Measurements from ENCODE around the gene ARHGAP24. TPM values are rescaled to one million over a fixed set of nuclear protein-coding genes. Genes with fewer than 3 reads are reported as not detected.
A peak's percentile ranks its signal among the peaks of the same experiment; 100 is the strongest.

Gene ARHGAP24
- polyA plus RNA-seq, 3 donors, result 12.5 to 32.0 (median 18.8) TPM

GRCh38 chr4:85728464-85728863, 253.5 kb downstream of the ARHGAP24 start:
- peaks cover 0 to 7% of the 10 kb centered on the region in 2 donors for H3K36me3 Mint-ChIP-seq
- Histone ChIP-seq H3K4me2 (replicated peaks; ENCODE audit: extremely low read depth, low read length, poor library complexity, severe bottlenecking) (no peak overlapping the region), H3K36me3 (replicated peaks in 1 of 2; ENCODE audit: control insufficient read depth in 1 of 2, insufficient read depth in 2 of 2, low read length in 2 of 2) (peaks cover 0 to 3% of the 10 kb centered on the region in 2 donors), H3K27ac (ENCODE audit: low read depth in 1 of 2, low read length in 2 of 2) (no peak overlapping the region), H3K79me2 (ENCODE audit: insufficient read depth, low read length) (no peaks in the 10 kb centered on the region), H3K4me1 (ENCODE audit: control insufficient read depth in 1 of 2, insufficient read depth in 2 of 2, low read length in 2 of 2) (peaks cover 28 to 39% of the 10 kb centered on the region in 2 donors), H3K9ac (ENCODE audit: insufficient read depth, low read length, poor library complexity, severe bottlenecking) (no peak overlapping the region), H3K27me3 (ENCODE audit: control insufficient read depth in 2 of 2, insufficient read depth in 2 of 2, low read length in 2 of 2) (no peaks in the 10 kb centered on the region), H2AFZ (ENCODE audit: insufficient read depth, low read depth, low read length, poor library complexity, severe bottlenecking) (no peak overlapping the region), H4K20me1 (ENCODE audit: insufficient read depth, low read length) (no peaks in the 10 kb centered on the region), H3K4me3 (replicated peaks in 1 of 3; ENCODE audit: low read depth in 2 of 3, low read length in 3 of 3) (no peak overlapping the region), H3K9me3 (replicated peaks in 1 of 2; ENCODE audit: control insufficient read depth in 1 of 2, insufficient read depth in 1 of 2, low read length in 2 of 2) (no peaks in the 10 kb centered on the region)
- peaks cover 0 to 1% (median 0%) of the 10 kb centered on the region in 3 donors for H3K27me3 Mint-ChIP-seq (ENCODE audit: low read depth in 3 of 3)
- no peak for DNase-seq
- peak overlapping the region in 1 of 7 donors; percentile 69 for H3K27ac Mint-ChIP-seq
- H3K4me3 Mint-ChIP-seq, result no peak overlapping the region
- no peak for TF ChIP-seq CTCF (IDR thresholded peaks at IDR 0.05)
- intact Hi-C loops (cut with micrococcal nuclease), result no loop called here
- H3K9me3 Mint-ChIP-seq, result no peaks in the 10 kb centered on the region
- peaks cover 44% of the 10 kb centered on the region for H3K4me1 Mint-ChIP-seq

- 45% methylated on average over 1 of the region's 1 CpG for WGBS (ENCODE audit: insufficient coverage)
- Histone ChIP-seq H3K36me3 (replicated peaks in 1 of 2; ENCODE audit: control insufficient read depth in 1 of 2, insufficient read depth in 2 of 2, low read length in 2 of 2) (no peaks in the 10 kb centered on the region), H4K20me1 (ENCODE audit: insufficient read depth, low read length) (no peaks in the 10 kb centered on the region), H3K9ac (ENCODE audit: insufficient read depth, low read length, poor library complexity, severe bottlenecking) (no peak overlapping the region), H3K4me3 (replicated peaks in 1 of 3; ENCODE audit: low read depth in 2 of 3, low read length in 3 of 3) (no peak overlapping the region), H3K4me1 (ENCODE audit: control insufficient read depth in 1 of 2, insufficient read depth in 2 of 2, low read length in 2 of 2) (peaks cover 37 to 42% of the 10 kb centered on the region in 2 donors), H2AFZ (ENCODE audit: insufficient read depth, low read depth, low read length, poor library complexity, severe bottlenecking) (no peak overlapping the region), H3K79me2 (ENCODE audit: insufficient read depth, low read length) (peaks cover 9% of the 10 kb centered on the region), H3K4me2 (replicated peaks; ENCODE audit: extremely low read depth, low read length, poor library complexity, severe bottlenecking) (no peak overlapping the region), H3K27ac (ENCODE audit: low read depth in 1 of 2, low read length in 2 of 2) (no peak overlapping the region), H3K9me3 (replicated peaks in 1 of 2; ENCODE audit: control insufficient read depth in 1 of 2, insufficient read depth in 1 of 2, low read length in 2 of 2) (no peaks in the 10 kb centered on the region), H3K27me3 (ENCODE audit: control insufficient read depth in 2 of 2, insufficient read depth in 2 of 2, low read length in 2 of 2) (no peaks in the 10 kb centered on the region)
- Mint-ChIP-seq H3K27me3 (ENCODE audit: low read depth in 3 of 3) (peaks cover 0 to 3% (median 0%) of the 10 kb centered on the region in 3 donors), H3K27ac (peak overlapping the region in 3 of 7 donors; percentile 28 to 47 (median 43)), H3K36me3 (peaks cover 10 to 14% of the 10 kb centered on the region in 2 donors), H3K4me1 (peaks cover 50% of the 10 kb centered on the region), H3K9me3 (no peaks in the 10 kb centered on the region), H3K4me3 (no peak overlapping the region)
- no peak for TF ChIP-seq CTCF (IDR thresholded peaks at IDR 0.05)
- no peak for DNase-seq
- intact Hi-C loops (cut with micrococcal nuclease), result loop anchor here in 1 of 2 donors (10.0 kb wide), 1 partner anchor 257 kb away; the partner anchor contains the start of gene ARHGAP24
Measured at GRCh38 chr4:85732124-85732523, 257.2 kb downstream of the ARHGAP24 start.

All from CD14-positive monocyte (primary cell).